ENCODE data around the gene GPC5. TPM values are rescaled to one million over a fixed set of nuclear protein-coding genes. Genes with fewer than 3 reads are reported as not detected.

The GPC5 gene
- total RNA-seq, 1 experiment from 2014 or later: 0.21 TPM

GRCh38 chr13:92656103-92656502, 1257.7 kb downstream of the GPC5 start:
- Histone ChIP-seq H3K4me1 (ENCODE audit: insufficient read depth, low read length, poor library complexity, severe bottlenecking) (no peaks in the 10 kb centered on the region), H3K27me3 (replicated peaks; ENCODE audit: insufficient read depth, low read depth, low read length, poor library complexity) (no peaks in the 10 kb centered on the region), H3K27ac (ENCODE audit: low read depth, low read length, poor library complexity, severe bottlenecking) (no peak overlapping the region), H3K36me3 (ENCODE audit: insufficient read depth, low read length, poor library complexity, severe bottlenecking) (no peaks in the 10 kb centered on the region), H3K9me3 (ENCODE audit: low read depth, low read length, poor library complexity, severe bottlenecking) (no peaks in the 10 kb centered on the region), H3K4me3 (ENCODE audit: low read depth, low read length, poor library complexity, severe bottlenecking) (no peak overlapping the region)
- no TSS peak for BruUV-seq (replicated peaks)
- TF ChIP-seq EZH2 (IDR thresholded peaks at IDR 0.05; ENCODE audit: borderline replicate concordance, low read depth, low read length, poor library complexity, severe bottlenecking): no peak
- CTCF ChIA-PET: no interaction called here
- DNase-seq (ENCODE audit: low spot score): no peak
- intact Hi-C loops (cut with micrococcal nuclease; ENCODE audit: unreplicated experiment): no loop called here
- POLR2A ChIA-PET (ENCODE audit: low non-redundant PET): no interaction called here

DNA sequence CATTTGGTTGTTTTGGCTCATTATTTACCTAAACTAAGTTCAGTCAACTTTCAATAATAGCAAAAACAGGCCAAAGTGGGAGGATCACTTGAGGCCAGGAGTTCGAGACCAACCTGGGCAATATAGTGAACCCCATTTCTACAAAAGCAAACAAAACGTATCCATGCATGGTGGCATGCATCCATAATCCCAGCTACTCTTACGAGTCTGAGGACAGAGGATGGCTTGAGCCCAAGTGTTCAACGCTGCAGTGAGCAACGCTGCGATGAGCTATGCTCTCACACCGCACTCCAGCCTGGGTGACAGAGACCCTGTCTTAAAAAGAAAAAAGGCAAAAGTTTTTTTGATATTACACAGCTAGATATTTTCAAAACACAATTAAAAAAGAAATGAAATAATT, 1258.2 kb downstream of the GPC5 start:
- no peaks in the 10 kb centered on the region for H3K9me3 ChIP-seq (ENCODE audit: low read depth, low read length, poor library complexity, severe bottlenecking)
- POLR2A ChIA-PET (ENCODE audit: low non-redundant PET): no interaction called here
- H3K36me3 ChIP-seq (ENCODE audit: insufficient read depth, low read length, poor library complexity, severe bottlenecking): no peaks in the 10 kb centered on the region
- DNase-seq (ENCODE audit: low spot score): no peak
- no TSS peak for BruUV-seq (replicated peaks)
- no peak overlapping the region for H3K27ac ChIP-seq (ENCODE audit: low read depth, low read length, poor library complexity, severe bottlenecking)
- H3K4me1 ChIP-seq (ENCODE audit: insufficient read depth, low read length, poor library complexity, severe bottlenecking): no peaks in the 10 kb centered on the region
- no peak overlapping the region for H3K4me3 ChIP-seq (ENCODE audit: low read depth, low read length, poor library complexity, severe bottlenecking)
- TF ChIP-seq EZH2 (IDR thresholded peaks at IDR 0.05; ENCODE audit: borderline replicate concordance, low read depth, low read length, poor library complexity, severe bottlenecking) (no peak), CTCF (conservative IDR thresholded peaks at IDR 0.05; ENCODE audit: low read depth, low read length) (no peak)
- no peaks in the 10 kb centered on the region for H3K27me3 ChIP-seq (replicated peaks; ENCODE audit: insufficient read depth, low read depth, low read length, poor library complexity)
- intact Hi-C loops (cut with micrococcal nuclease; ENCODE audit: unreplicated experiment): no loop called here
- CTCF ChIA-PET: no interaction called here

- Histone ChIP-seq H3K4me1 (ENCODE audit: insufficient read depth, low read length, poor library complexity, severe bottlenecking) (no peaks in the 10 kb centered on the region), H3K9me3 (ENCODE audit: low read depth, low read length, poor library complexity, severe bottlenecking) (no peaks in the 10 kb centered on the region), H3K4me3 (ENCODE audit: low read depth, low read length, poor library complexity, severe bottlenecking) (no peak overlapping the region), H3K27ac (ENCODE audit: low read depth, low read length, poor library complexity, severe bottlenecking) (no peak overlapping the region), H3K36me3 (ENCODE audit: insufficient read depth, low read length, poor library complexity, severe bottlenecking) (no peaks in the 10 kb centered on the region), H3K27me3 (replicated peaks; ENCODE audit: insufficient read depth, low read depth, low read length, poor library complexity) (no peaks in the 10 kb centered on the region)
- no TSS peak for BruUV-seq (replicated peaks)
- POLR2A ChIA-PET (ENCODE audit: low non-redundant PET): no interaction called here
- CTCF ChIA-PET: no interaction called here
- no peak for DNase-seq (ENCODE audit: low spot score)
- intact Hi-C loops (cut with micrococcal nuclease; ENCODE audit: unreplicated experiment): no loop called here
- no peak for TF ChIP-seq CTCF (conservative IDR thresholded peaks at IDR 0.05; ENCODE audit: low read depth, low read length)
- TF ChIP-seq EZH2 (IDR thresholded peaks at IDR 0.05; ENCODE audit: borderline replicate concordance, low read depth, low read length, poor library complexity, severe bottlenecking): no peak
Measured at GRCh38 chr13:92657565-92657964, 1259.1 kb downstream of the GPC5 start.

- DNase-seq (ENCODE audit: low spot score): no peak
- H3K4me3 ChIP-seq (ENCODE audit: low read depth, low read length, poor library complexity, severe bottlenecking): no peak overlapping the region
- no peaks in the 10 kb centered on the region for H3K27me3 ChIP-seq (replicated peaks; ENCODE audit: insufficient read depth, low read depth, low read length, poor library complexity)
- H3K27ac ChIP-seq (ENCODE audit: low read depth, low read length, poor library complexity, severe bottlenecking): no peak overlapping the region
- ChIA-PET POLR2A (ENCODE audit: low non-redundant PET) (no interaction called here), CTCF (no interaction called here)
- intact Hi-C loops (cut with micrococcal nuclease; ENCODE audit: unreplicated experiment): no loop called here
- no peak for TF ChIP-seq EZH2 (IDR thresholded peaks at IDR 0.05; ENCODE audit: borderline replicate concordance, low read depth, low read length, poor library complexity, severe bottlenecking)
- TF ChIP-seq CTCF (conservative IDR thresholded peaks at IDR 0.05; ENCODE audit: low read depth, low read length): no peak
- H3K9me3 ChIP-seq (ENCODE audit: low read depth, low read length, poor library complexity, severe bottlenecking): no peaks in the 10 kb centered on the region
- no peaks in the 10 kb centered on the region for H3K36me3 ChIP-seq (ENCODE audit: insufficient read depth, low read length, poor library complexity, severe bottlenecking)
- H3K4me1 ChIP-seq (ENCODE audit: insufficient read depth, low read length, poor library complexity, severe bottlenecking): no peaks in the 10 kb centered on the region
- no TSS peak for BruUV-seq (replicated peaks)
Measured at GRCh38 chr13:92658293-92658692, 1259.9 kb downstream of the GPC5 start.

All from A673 (cell line).